ENCODE data around the gene COBLL1.

GRCh38 chr2:164786787-164787186, 54.8 kb downstream of the COBLL1 start:
- TF ChIP-seq REST (IDR thresholded peaks at IDR 0.05) (no peak), CTCF (IDR thresholded peaks at IDR 0.05; ENCODE audit: low read depth, low read length, missing input control) (no peak), HNF4G (IDR thresholded peaks at IDR 0.05) (no peak), ZBTB33 (IDR thresholded peaks at IDR 0.05) (no peak)
